ENCODE measurements around the gene SRP14. TPM values are rescaled to one million over a fixed set of nuclear protein-coding genes. Genes with fewer than 3 reads are reported as not detected.

SRP14 gene
- total and polyA plus RNA-seq, 9 of the 15 experiments (the other 6 are each of a cell fraction or from before 2014, with no cell fraction given), result 161 to 1,097 (median 402) TPM

DNA sequence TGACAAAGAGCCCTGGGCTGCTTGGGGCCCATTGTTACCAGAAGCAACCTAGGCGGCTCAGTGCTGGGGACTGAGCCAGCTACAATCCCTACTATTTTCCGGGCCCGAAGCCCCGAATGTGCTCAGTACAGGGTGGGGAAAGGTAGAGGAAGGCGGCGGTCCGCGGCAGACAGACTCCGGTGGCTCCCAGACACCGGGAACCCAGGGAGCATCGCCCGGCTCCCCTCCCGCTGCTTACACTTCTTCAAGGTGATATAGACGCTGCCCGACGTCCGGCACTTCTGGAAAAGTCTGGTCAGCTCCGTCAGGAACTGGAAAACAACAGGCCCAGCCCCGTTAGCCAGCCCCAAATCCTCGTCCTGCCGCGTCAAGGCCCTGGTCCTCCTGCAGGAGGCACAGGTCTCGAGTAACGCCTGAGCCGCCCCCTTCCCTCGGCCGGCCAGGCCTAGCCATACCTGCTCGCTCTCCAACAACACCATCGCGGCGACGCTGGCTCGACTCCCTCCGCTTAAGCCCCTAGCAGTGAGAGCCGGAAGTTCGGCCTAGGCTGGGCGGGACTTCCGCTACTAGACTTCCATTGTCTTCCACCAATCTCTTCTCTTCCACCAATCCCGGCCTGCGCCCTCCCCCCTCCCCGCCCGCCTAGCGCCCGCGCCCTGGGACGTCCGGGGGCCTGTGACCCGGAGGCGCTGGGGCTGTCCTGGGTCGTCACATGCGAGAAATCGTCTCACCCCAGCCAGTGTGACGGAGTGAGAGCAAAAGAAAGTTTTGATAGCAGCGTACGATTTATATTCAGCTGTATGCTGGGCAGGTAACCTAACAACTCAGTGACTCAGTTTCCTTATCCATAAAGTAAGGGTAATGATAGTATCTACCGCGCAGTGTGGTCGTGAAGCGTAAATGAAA is at the start of gene SRP14 (continued):
- TF ChIP-seq TCF3 (CRISPR knock-in tag; IDR thresholded peaks at IDR 0.05), result 0 out of 2 replicates have a peak, but pooled peaks have one; percentile 11
- no peak for TF ChIP-seq SREBF1 (IDR thresholded peaks at IDR 0.05; ENCODE audit: borderline replicate concordance, low read depth, low read length)
- TF ChIP-seq ELF4 (CRISPR knock-in tag; IDR thresholded peaks at IDR 0.05), result peak; percentile 39; the same call in 1 of the 2 replicates
- no peak for TF ChIP-seq BACH1 (tag; IDR thresholded peaks at IDR 0.05)
- no peak for TF ChIP-seq ZNF143 (CRISPR knock-in tag; IDR thresholded peaks at IDR 0.05)
- TF ChIP-seq TRIM24 (IDR thresholded peaks at IDR 0.05), result no peak
- no peak for TF ChIP-seq SRSF1 (IDR thresholded peaks at IDR 0.05; ENCODE audit: low read depth, low read length)
- TF ChIP-seq NUFIP1 (IDR thresholded peaks at IDR 0.05; ENCODE audit: partially characterized antibody), result no peak
- TF ChIP-seq ARNT (IDR thresholded peaks at IDR 0.05), result no peak
- 0 out of 2 replicates have a peak, but pooled peaks have one; percentile 20 for TF ChIP-seq FOXK1 (CRISPR knock-in tag; IDR thresholded peaks at IDR 0.05; ENCODE audit: borderline replicate concordance)
- TF ChIP-seq, protein P1, sequence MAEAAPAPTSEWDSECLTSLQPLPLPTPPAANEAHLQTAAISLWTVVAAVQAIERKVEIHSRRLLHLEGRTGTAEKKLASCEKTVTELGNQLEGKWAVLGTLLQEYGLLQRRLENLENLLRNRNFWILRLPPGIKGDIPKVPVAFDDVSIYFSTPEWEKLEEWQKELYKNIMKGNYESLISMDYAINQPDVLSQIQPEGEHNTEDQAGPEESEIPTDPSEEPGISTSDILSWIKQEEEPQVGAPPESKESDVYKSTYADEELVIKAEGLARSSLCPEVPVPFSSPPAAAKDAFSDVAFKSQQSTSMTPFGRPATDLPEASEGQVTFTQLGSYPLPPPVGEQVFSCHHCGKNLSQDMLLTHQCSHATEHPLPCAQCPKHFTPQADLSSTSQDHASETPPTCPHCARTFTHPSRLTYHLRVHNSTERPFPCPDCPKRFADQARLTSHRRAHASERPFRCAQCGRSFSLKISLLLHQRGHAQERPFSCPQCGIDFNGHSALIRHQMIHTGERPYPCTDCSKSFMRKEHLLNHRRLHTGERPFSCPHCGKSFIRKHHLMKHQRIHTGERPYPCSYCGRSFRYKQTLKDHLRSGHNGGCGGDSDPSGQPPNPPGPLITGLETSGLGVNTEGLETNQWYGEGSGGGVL (CRISPR knock-in tag; IDR thresholded peaks at IDR 0.05), result no peak
- TF ChIP-seq MBD2 (IDR thresholded peaks at IDR 0.05; ENCODE audit: borderline replicate concordance, low read depth), result peak; percentile 76
- TF ChIP-seq PURB (CRISPR knock-in tag; IDR thresholded peaks at IDR 0.05; ENCODE audit: low read depth), result no peak
- TF ChIP-seq CXXC5 (CRISPR knock-in tag; IDR thresholded peaks at IDR 0.05), result peak; percentile 80
- TF ChIP-seq RBBP5 (IDR thresholded peaks at IDR 0.05; ENCODE audit: borderline replicate concordance, insufficient read depth, low read length, poor library complexity, severe bottlenecking), result peak; percentile 86
- no peak for TF ChIP-seq ZNF717 (CRISPR knock-in tag; IDR thresholded peaks at IDR 0.05)
- no peak for TF ChIP-seq ZNF589 (CRISPR knock-in tag; IDR thresholded peaks at IDR 0.05; ENCODE audit: low read depth)
- TF ChIP-seq, protein P2, sequence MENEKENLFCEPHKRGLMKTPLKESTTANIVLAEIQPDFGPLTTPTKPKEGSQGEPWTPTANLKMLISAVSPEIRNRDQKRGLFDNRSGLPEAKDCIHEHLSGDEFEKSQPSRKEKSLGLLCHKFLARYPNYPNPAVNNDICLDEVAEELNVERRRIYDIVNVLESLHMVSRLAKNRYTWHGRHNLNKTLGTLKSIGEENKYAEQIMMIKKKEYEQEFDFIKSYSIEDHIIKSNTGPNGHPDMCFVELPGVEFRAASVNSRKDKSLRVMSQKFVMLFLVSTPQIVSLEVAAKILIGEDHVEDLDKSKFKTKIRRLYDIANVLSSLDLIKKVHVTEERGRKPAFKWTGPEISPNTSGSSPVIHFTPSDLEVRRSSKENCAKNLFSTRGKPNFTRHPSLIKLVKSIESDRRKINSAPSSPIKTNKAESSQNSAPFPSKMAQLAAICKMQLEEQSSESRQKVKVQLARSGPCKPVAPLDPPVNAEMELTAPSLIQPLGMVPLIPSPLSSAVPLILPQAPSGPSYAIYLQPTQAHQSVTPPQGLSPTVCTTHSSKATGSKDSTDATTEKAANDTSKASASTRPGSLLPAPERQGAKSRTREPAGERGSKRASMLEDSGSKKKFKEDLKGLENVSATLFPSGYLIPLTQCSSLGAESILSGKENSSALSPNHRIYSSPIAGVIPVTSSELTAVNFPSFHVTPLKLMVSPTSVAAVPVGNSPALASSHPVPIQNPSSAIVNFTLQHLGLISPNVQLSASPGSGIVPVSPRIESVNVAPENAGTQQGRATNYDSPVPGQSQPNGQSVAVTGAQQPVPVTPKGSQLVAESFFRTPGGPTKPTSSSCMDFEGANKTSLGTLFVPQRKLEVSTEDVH (IDR thresholded peaks at IDR 0.05; ENCODE audit: low read depth, partially characterized antibody), result peak; percentile 80
- TF ChIP-seq ZNF354B (CRISPR knock-in tag; IDR thresholded peaks at IDR 0.05), result no peak
- TF ChIP-seq, protein P3, sequence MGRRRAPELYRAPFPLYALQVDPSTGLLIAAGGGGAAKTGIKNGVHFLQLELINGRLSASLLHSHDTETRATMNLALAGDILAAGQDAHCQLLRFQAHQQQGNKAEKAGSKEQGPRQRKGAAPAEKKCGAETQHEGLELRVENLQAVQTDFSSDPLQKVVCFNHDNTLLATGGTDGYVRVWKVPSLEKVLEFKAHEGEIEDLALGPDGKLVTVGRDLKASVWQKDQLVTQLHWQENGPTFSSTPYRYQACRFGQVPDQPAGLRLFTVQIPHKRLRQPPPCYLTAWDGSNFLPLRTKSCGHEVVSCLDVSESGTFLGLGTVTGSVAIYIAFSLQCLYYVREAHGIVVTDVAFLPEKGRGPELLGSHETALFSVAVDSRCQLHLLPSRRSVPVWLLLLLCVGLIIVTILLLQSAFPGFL (CRISPR knock-in tag; IDR thresholded peaks at IDR 0.05), result no peak
- TF ChIP-seq TFAM (CRISPR knock-in tag; conservative IDR thresholded peaks at IDR 0.05), result no peak
- TF ChIP-seq PTBP1 (IDR thresholded peaks at IDR 0.05; ENCODE audit: low read depth, low read length), result no peak
- TF ChIP-seq RUNX1 (IDR thresholded peaks at IDR 0.05; ENCODE audit: low read depth), result no peak
- TF ChIP-seq ZNF324 (CRISPR knock-in tag; IDR thresholded peaks at IDR 0.05), result no peak
- no peak for TF ChIP-seq HDGF (IDR thresholded peaks at IDR 0.05)

Measured in K562 (cell line).